ENCODE results near the gene CLCN6.

DNA sequence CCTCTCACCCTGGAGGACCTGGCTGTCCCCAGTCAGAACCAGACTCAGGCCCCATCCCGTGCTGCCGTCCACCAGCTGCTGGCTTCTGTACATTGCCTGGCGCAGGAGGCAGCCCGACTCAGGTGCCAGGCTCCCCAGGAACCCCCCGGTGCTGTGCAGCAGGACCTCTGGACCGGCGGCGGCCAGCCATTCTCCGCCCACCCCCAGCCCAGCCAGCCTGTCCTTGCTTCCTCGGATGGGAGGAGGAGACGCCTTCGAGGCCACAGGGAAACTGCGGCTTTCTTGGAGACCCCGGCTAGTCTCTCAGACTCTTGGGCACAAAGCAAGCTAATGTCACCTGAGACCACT is 39.6 kb upstream of the CLCN6 start:
- TF ChIP-seq, protein P1, sequence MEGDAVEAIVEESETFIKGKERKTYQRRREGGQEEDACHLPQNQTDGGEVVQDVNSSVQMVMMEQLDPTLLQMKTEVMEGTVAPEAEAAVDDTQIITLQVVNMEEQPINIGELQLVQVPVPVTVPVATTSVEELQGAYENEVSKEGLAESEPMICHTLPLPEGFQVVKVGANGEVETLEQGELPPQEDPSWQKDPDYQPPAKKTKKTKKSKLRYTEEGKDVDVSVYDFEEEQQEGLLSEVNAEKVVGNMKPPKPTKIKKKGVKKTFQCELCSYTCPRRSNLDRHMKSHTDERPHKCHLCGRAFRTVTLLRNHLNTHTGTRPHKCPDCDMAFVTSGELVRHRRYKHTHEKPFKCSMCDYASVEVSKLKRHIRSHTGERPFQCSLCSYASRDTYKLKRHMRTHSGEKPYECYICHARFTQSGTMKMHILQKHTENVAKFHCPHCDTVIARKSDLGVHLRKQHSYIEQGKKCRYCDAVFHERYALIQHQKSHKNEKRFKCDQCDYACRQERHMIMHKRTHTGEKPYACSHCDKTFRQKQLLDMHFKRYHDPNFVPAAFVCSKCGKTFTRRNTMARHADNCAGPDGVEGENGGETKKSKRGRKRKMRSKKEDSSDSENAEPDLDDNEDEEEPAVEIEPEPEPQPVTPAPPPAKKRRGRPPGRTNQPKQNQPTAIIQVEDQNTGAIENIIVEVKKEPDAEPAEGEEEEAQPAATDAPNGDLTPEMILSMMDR (IDR thresholded peaks at IDR 0.05; ENCODE audit: poor library complexity, severe bottlenecking), result no peak
- no peak for TF ChIP-seq POLR2AphosphoS5 (IDR thresholded peaks at IDR 0.05)
- TF ChIP-seq EP300 (conservative IDR thresholded peaks at IDR 0.05; ENCODE audit: poor library complexity, severe bottlenecking), result no peak
- no peak for TF ChIP-seq RAD21 (conservative IDR thresholded peaks at IDR 0.05)
